ENCODE measurements around the gene MSI2.

- TF ChIP-seq POLR2A (IDR thresholded peaks at IDR 0.05; ENCODE audit: low read depth, low read length) (no peak), POLR2AphosphoS5 (IDR thresholded peaks at IDR 0.05; ENCODE audit: low read depth, low read length) (no peak), TAF1 (IDR thresholded peaks at IDR 0.05; ENCODE audit: borderline replicate concordance, low read depth, low read length) (no peak)
Measured at GRCh38 chr17:57344261-57344660, 87.9 kb downstream of the MSI2 start.
